SKM-1 (cell line): ENCODE results near the gene SIGLEC12.

Experiments
- DNase-seq: peaks from one replicate; lab custom pipeline; 2025; ENCODE audit not compliant: unreplicated experiment; lab: John Stamatoyannopoulos, UW

SIGLEC12 gene

DNA sequence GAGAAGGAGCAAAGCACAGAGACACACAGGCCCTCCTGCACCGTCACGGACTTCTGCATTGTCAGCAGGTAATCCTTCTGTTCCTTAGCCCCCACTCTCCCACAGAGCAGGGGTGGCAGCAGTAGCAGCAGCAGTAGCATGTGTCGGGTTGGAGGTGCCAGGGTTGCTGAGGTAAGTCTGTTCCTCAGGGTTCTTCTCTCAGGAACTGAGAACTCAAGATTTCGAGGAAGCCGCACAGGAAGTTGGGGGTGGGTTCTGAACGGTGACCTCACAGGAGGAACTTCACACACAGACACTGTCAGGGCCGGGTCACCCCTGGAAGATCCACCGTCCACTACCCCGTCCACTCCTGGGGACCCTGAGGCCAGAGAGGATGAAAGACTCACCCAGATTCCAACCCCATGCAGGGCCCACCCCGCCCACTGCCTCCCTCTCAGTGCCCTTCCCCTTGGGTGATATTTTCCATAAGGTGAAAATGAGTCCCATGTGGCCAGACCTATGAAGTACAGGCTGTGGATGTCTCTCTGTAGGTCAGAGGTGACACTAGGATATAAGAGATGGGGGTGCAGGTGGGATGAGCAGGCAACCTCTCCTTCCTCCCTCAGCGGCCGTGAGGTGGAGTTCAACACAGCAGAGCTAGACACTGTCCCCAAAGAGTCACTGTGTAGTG is at the start of gene SIGLEC12:
SIGLEC12 (minus strand) TSS at position 207 of the 670 bp plus-strand sequence; CDS start at position 140, 67 bp downstream.
- DNase-seq = peak; percentile 21

DNA sequence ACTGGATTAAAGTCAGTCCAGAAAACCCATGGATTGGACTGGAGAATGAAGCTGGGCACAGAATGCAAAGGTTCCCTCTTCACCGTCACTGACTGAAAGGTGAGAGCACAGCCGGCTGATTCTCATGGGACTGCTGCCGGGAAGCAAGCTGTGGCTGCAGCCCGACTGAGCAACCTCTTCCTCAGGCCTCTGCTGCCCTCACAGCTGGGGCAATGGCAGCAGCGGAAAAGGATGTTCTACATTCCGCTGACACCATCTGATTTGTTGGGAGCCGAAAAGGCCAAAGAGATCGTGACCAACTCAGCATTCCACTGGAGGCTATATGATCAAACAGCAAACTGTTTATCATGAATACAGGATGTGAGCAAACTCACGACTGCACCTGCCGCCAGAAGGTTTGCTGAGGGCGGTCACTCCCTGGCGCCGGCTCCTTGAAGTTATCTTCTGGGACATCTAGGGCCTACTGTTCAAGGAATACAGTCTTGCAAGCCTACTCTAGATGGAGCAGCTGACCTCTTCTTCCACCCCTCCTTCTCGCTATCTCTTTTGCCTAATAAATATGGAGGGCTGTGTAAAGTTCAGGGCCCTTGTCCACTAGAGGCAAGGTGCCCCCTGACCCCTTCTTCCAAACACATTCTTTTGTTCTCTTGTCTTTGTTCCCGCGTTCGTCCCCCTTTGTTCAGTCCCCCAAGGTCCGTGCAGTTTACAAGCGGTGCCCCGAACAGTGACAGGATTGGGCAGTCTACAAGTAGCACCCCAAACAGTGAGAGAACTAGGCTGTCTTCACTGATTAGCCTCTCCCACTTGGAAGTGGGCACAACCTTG is 49.5 kb upstream of the SIGLEC12 start:
- DNase-seq = no peak

DNA sequence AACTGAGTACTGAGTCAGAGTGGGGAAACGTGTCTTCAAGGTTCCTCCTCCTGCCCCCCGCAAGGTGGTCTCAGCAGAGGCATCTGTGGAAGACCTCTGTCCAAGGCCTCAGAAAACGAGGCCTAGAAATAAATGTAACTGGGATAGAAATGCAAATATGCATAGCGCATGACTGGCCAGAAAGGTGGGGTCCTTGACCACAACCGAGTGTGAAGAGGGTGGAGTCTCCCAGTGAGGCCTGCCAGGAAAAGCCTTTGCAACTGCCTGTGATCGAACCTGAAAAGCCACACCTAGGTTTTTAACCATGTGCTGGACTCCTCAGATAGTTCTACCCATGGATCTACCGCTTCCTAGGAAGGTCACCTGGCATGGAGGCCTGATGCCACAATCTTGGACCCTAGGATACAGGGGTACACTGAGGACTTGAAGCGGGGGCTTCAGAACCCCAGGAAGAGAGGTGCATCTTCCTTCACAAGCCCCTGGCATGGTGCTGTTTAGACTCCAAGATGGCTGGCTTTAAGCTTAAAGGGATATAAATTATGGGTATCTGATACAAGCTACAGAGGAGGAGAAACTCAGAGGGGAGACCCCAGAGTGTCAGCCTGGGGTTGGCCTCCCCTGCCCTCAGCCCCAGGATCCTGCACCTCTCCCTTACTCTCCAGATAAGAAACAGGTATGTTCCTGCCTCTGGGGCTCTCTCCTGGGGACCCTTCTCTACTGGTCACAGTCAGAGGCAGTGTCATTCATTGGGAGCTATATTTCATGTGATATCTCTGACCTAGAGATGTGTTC is 48.1 kb upstream of the SIGLEC12 start:
- DNase-seq = no peak

DNA sequence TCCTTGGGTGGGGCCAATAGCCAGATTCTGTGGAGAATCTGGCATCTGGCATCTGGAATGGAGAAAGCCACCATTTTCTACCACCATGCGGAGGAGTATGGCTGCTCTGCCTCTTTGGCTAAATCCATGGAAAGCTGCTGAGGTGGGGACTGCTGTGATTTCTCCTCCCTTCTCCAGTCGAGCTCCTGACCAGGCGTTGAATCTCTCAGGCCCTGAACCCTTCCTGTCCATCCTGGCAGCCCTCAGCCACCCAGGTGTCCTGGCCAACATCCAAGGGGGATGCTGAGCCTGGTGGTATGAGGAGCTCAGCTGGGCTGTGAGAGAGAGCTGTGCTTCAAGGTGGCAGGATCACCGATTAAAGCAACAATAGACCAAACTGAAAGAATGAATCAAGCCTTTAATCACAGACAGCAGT is 47.3 kb upstream of the SIGLEC12 start:
- DNase-seq = no peak

DNA sequence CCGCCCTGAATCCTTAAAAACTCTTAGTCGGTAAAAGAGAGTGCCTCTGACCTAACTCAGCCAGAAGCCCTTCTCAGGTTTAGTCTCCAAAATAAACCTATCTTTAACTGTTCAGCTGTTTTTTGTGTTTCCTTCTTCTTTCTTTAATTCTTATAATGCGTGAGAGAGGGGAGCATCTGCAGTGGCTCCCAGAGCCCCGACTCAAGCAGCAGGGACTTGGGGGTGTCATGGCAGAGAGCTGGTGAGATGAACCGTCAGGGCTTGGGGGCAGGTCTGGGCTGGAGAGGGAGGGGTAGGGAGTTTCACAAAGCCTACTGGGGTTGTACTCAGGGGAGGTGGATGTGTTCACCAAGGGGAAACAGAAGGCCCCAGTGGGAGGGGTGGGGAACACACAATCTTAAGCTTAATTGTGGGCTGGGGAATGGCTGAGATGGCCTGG is 46.6 kb upstream of the SIGLEC12 start:
- DNase-seq = no peak

DNA sequence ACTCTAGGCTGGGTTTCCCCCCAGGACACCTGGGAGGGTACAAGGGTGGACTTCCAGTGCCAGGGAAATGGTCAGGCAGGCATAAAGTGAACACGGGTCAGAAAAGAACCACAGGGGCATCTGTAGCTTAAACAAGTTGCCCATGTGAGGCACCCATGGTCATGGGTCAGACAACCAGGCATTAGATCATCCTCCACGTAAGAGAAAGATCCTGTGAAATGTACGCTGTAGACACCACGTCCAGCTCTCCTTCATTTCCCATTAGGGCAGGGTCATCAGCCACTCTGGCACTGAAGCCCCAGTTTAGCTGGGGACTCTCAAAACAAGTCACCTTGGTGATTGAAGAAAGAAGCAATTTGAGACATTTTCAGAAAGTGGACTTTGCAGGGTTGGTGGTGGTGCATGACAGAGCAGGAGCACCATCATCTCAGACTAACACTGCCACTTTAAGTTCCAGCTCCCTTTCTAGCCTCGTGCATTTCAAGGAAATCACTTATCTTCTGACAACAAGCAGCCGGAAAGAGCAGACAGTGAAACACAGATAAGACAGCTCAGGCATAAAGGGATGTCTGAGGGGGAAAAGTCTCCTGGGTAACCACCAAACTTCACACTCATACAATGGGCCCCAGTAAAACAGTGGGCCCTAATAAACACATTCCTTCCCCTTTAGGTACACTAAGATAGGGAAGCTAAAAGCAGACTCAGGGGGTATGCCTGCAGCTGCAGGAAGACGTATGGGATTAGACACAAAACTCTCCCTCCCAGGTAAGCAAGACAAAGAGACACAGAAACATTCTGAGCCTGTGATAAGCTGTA is 46.0 kb upstream of the SIGLEC12 start:
- no peak for DNase-seq

DNA sequence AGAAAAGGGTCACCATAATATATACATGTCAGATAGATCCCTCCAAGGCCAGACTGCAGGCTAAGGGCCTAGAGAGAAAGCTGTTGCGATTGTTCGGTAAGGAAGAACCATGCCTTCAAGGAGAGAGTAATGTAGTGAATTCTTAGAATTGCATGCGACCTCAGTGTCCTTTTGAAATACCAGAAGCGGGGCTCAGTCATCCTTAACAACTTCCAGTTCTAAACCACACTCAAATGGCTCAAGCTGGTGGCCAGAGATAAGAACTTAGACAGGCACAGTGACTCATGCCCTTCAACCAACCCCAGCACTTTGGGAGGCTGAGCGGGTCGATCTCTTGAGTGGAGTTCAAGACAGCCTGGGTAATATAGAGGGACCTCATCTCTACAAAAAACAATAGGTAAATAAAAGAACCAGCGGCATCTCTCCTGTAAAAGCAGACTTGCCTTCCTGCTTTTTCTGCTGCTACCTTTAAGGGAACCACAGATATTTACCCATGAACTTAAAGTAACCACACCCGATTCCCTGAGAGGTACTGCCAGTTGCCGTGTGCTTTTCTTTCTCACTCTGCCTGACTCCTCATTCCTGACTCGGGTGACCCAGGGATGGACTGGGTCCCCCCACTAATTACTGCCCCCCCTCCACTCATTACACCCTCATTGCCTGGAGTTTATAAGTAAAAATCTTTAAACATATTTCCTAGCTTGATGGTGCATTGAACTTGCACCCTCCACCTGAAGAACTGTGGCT is 45.2 kb upstream of the SIGLEC12 start:
- DNase-seq = no peak

DNA sequence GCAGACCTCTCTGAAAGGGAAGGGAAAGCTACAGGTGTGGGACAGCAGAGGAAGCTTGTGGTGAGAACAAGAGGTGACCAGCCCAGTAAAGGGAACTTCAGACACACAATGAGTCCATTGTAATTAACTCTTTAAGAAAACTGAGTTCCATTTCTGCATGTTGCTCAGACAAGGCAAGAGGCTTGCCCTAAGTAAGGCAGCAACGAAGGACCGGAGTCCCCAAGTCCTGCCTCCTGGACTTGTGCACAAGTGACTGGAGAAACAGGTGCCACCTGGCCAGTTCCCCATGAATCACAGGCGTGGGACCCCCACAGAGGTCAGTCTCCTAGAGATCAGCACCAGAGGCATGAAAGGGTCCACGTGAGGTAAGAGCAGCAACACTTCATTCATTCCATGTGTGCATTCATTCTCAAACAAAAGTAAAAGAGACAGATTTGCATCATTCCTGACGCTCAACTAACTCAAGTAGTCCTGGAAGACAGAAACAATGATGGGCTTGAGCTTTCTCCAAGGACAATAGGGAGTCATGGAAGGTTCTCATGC is 44.6 kb upstream of the SIGLEC12 start:
- DNase-seq = no peak

DNA sequence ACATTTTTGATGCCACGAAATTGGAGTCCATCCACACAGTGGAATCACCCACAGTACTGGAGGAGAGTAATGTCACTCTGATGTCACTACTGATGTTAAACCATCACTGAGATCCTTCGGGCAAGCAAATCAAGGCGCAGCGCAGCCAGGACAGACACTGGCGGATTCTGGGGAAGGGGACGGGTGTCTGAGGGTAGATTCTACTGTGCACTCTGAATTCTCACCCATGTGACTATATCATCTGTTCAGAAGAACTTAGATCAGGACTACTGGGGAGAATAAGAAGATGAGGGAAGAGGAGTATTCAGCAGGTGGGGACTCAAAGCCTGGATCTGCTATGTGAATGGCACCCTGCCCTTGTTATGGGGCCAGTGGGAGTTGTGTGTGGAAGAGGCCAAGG is 42.4 kb upstream of the SIGLEC12 start:
- DNase-seq = no peak

DNA sequence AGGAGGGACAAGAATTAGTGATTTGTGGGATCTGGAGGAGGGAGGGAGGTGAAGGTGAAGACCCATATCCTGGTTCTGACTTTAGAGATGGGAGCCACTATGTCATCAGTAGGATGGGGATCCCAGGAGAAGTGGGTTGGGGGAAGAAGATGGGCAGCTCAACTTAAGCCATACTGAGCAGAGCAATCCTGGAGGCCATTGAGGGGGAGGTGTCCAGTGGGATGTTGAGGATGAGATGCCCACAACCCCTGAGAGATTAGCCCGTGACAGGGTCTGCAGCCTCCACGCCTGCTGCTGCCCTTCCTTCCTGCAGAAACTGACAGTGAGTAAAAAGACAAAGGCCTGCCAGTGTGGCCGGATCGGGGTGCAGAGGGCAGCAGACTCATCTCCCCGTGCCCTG is 41.1 kb upstream of the SIGLEC12 start:
- no peak for DNase-seq

DNA sequence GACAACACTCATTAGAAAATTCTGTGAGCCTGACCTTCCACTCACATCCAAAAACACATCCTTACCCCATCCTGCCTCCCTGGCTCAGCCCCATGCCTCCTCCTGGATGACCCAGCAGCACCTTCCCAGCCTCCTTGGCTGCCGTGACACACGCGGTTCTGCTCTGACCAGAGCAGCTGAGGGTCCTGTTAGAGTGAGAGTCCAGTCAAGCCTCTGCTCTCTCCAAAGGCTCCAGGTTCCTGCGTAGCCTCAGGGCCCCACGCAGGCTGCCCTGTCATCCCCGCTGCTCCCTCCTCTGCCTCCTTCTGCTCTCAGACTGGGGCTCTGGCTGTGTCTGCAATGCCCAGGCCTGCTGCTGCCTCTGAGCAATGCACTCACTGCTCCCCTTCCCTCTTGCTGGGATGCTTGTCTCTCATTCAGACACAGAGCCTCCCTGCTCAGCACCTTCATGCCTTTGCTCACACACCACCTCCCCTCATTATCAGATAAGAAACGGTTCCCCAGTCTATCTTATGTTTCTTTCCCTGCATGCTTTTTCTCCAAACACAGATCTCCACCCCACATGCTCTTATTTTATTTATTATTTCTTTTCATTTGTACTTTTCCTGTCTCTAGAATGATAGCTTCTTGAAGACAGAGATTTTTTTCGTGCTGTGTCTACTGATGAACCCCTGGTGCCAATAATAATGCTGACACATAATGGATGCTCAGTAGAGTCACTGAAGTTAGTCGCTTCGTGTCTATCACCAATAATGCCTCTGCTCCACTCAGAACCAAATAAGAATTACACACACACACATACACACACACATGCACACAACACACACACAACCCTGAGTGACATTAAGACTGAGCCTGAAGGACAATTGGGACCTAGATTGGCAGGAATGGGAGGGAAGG is 40.1 kb upstream of the SIGLEC12 start:
- no peak for DNase-seq

DNA sequence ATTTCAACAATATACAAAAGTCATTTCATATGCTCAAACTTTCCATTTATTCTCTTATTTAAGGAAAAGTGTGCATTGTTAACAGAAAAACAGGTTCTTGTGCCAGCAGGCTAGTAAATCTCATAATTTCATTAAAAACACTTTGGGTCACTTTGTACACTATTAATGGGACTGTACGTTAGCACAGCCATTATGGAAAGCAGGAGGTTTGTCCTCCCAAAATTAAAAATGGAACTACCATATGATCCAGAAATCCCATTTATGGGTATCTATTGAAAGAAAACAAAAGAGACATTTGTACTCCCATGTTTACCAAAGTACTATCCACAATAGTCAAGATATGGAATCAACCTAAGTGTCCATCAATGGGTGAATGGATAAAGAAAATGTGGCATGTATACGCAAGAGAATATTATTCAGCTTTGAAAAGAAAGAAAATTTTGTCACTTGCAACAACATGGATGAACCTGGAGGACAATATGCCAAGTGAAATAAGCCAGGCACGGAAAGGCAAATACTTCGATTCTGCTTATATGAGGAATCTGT is 38.3 kb upstream of the SIGLEC12 start:
- no peak for DNase-seq

DNA sequence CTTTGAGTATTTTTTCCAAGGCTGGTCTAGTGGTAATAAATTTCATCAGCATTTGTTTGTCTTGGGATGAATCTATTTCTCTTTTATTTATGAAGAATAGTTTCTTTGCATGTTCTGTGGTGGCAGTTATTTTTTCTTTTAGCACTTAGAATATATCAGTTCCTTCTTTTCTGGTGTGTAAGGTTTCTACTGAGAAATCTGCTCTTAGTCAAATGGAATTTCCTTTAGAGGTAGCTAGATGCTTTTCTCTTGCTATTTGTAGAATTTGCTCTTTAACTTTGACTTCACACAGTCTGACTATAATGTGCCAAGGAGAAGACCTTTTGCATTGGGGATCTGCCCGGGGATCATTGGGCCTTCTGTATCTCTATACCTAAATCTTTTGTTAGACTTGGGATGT is 33.9 kb upstream of the SIGLEC12 start:
- DNase-seq = no peak

DNA sequence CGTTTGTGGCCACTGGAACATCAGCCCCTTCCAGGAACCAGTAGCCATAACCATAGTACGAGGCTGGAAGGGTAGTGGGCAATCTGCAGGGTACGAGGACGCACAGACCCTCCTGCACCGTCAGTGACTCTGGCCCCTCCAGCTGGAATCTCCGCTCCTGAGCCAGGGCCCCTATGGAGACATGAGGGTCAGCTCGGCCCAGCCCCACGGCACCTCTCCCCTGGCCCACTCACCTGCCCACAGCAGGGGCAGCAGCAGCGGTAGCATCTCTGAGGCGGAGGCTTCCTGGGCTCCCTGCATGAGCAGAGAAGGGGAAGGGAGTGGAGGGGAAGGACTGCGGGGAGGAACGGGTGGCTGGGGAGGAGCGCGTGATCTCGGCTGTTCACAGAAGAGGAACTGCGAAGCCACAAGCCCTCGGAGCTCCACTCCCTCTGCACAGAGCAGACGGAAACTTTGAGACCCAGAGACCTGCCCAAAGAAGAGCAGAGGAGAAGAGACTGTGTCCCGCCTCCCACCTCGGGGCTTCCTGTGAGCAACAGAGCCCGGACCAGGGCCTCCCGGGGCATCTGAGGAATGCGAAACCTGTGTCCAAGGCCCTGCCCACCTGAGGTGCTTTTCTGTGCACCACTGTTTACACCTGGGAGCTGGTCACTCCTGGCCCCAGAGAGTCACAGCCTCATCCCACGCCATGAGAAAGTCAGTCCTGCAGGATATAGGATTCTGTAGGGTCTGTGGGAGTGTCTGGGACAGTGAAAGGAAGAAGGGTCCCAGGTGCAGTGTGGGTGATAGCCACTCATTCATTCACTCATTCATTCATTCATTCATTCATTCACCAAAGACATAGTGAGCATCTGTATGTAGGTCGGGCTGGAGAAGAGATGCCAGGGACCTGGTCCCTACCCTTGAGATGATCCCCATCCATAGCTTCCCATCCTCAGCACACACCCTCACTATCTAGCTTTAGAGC is 30.0 kb upstream of the SIGLEC12 start, which contains the start of gene SIGLEC6:
SIGLEC6 (minus strand) TSS at position 322 of the 967 bp plus-strand sequence; CDS start at position 300, 22 bp downstream.
- peak; percentile 48 for DNase-seq

DNA sequence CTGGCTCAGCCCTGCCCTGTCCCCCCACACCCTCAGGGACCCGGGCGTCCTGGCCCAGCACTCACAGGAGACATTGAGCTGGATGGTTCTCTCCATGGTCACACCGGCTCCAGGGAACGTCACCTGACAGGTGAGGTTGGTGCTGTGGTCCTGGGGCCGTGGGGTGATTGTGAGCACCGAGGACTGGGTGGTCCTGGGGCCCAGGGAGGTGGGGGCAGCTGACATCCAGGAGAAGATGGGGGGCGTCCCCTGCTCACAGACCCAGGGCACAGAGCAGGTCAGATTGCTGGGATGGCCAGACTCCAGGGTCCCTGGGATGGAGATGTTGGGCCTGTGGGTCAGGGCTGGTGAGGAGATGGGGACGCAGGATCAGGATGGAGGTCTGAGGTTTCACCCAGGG is 29.0 kb upstream of the SIGLEC12 start:
- no peak for DNase-seq

DNA sequence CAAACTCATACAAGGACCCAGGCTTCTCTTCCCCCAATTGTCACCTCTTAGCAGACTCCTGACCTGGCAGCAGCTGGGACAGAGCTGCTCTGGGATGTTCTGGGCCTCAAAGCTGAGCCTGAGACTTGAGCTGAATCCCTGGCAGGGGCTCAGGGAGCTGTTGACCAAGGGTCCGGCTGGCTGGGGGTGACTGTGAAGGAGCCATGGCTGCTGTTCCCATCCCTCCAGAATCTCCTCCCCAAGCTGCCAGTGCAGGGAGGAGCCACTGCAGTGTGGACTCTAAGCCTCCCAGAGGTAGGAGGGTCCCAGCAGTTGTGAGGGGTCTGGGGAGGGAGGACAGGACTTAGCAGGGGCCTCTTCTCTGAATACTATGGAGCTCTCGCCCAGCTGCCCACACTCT is 27.7 kb upstream of the SIGLEC12 start:
- no peak for DNase-seq

DNA sequence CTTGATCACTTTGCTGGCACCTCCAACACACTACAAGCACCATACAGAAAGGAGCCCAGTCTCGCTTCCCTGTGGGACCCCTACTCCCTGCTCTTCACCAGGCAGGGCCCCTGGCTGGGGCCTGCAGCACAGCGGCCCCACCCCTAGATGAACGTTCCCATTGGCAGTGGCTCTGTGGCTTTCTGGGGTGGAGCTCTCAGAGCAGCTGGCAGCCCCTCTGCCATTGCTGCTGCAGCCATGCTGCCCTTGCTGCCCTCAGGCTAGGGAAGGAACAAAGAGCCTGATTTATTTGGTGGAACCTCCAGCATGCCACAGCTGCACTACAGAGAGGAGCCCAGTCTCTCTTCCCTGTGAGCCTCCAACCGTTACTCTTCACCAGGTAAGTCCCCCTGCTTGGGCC is 24.1 kb upstream of the SIGLEC12 start:
- no peak for DNase-seq
